Activated T-helper 1 cell treated with anti-CD3 and anti-CD28 coated beads, Interleukin-2, amount 50 U/mL, for 16 hours (primary cell): Measurements from ENCODE around the gene SPAG6.

ENCODE experiments used
- DNase-seq, 2 donors: peaks; one replicate each; pipeline ENCODE4 v3.0.0-alpha.2; 2020; ENCODE audit warnings: low read depth in 1 of 2, low spot score in 1 of 2

Gene SPAG6

DNA sequence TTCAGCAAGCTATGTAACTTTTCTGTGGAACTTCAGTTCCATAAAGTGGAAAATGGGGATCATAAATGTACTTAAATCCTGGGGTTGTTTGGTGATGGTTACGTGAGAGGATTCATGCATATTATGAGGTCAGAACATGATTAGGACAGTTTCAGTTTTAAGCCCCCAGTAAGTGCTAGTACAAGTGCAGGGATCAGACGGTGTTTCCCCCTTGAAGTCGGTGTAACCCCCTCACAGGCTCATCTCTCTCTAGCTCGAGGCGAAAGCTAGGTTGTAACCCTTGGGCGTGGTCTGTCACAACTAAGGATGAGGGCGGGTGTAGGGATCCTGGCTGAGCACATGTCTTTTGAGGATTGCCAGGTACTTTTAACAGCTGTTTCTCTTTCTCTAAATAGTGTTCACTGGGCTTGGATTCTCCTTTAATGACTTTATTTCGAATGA lies 84.7 kb downstream of the SPAG6 start:
- no peak for DNase-seq

DNA sequence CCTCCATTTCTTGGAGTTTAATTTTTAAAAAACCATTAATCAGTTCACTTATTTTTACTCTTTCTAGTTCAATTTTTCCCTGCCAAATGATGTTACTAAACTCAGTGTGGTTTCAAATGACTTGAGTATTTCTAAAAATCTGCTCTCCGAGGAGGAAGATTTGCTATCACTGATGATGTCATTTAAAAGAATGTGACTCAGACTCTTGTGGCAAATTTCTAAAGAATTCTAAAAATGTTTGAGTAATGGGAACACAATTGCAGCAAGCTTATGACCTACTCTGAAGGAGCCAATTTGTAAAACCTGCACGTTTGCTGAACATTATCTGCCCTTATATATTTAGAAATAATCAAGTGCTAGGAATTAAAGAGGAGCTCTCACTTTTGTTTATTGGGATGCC lies 88.6 kb downstream of the SPAG6 start:
- DNase-seq, result no peak

DNA sequence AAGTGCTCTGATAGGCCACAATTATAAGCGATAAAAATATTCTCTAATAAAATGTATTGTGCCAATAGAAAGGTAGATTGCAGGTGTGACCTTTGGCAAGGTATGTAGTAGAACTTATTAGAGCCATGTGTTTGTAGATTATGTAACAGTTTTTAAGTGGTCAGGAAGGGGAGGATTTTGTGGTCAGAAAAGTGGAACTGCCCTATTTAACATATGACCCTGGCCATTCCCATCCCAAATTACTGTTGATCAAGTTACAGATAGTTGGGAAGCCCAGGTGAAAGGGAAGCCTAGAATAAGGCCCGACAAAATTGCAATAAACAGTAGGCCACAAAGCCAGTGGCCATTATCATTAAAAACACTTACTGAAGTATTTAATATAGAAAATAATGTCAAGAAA lies 89.2 kb downstream of the SPAG6 start:
- DNase-seq, result no peak

DNA sequence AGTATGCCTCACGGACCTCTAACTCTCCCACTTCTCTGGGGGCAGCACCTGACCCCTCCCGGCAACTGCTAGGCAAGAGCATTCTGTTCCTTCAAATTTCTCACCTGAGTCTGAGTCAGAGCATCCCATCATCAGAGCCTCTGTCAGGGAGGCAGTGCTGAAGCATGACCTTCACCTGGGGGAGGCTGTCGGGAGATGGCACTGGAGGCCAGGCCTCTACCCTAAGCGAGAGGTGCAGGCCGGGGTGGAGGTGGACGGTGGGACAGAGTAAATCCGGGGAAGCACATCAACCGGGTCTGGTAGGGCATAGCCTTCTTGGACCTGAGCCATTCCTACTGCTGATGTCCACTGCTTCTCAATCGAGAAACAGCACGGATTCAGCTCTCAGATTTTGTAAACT lies 90.4 kb downstream of the SPAG6 start:
- no peak for DNase-seq

GRCh38 chr10:22436526-22436892 lies 91.2 kb downstream of the SPAG6 start:
- no peak for DNase-seq

GRCh38 chr10:22436893-22437619 lies 91.8 kb downstream of the SPAG6 start:
- peak; percentile 78 to 83 for DNase-seq

GRCh38 chr10:22437620-22438588 lies 92.6 kb downstream of the SPAG6 start:
- DNase-seq, result peak in 1 of 2 donors; percentile 15

GRCh38 chr10:22438711-22439110 lies 93.4 kb downstream of the SPAG6 start:
- DNase-seq, result no peak

GRCh38 chr10:22442063-22442462 lies 96.8 kb downstream of the SPAG6 start:
- DNase-seq, result no peak

DNA sequence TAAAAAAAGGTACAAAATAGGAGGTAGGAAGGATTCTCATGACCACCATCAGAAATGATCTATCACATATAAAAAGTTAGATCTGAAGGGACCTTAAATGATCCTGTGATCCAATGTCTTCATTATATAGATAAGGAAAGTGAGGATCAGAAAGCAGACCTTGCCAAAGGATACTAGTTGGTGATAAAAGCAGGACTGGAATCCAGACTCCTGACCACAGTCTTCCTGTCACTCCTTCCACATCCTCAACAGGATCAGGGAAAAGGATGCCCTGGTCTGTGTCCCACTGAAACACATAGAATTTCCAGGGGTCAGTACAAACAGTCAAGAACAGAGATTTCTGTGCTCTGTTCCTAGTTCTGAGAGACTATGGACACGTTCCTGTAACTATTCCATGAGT lies 97.2 kb downstream of the SPAG6 start:
- no peak for DNase-seq

GRCh38 chr10:22443175-22443901 lies 98.0 kb downstream of the SPAG6 start:
- DNase-seq, result no peak

GRCh38 chr10:22444219-22444788 lies 99.0 kb downstream of the SPAG6 start:
- no peak for DNase-seq

- no peak for DNase-seq
These were observed 100.2 kb downstream of the SPAG6 start for GRCh38 chr10:22445495-22445894.

GRCh38 chr10:22447068-22447467 lies 101.8 kb downstream of the SPAG6 start:
- DNase-seq, result no peak

GRCh38 chr10:22451346-22451745 lies 106.0 kb downstream of the SPAG6 start:
- no peak for DNase-seq

DNA sequence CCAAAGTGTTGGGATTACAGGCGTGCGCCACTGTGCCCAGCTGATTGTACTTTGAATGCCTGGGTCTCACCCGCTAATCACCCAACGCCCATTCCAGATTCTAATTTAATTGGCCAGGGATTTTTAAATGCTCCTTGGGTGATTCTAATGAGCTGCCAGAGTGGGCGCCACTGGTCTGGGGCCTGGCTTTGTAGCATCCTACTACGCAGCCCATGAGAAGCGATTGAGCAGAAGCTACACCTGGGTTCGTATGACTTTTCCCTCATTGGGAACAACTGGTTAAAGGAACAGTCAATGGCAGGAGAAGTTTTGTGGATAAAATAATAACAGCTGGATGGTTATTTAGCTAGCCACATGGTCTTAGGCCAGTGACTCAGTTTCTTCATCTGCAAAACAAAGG lies 108.0 kb downstream of the SPAG6 start:
- no peak for DNase-seq

- no peak for DNase-seq
These were observed 108.8 kb downstream of the SPAG6 start for GRCh38 chr10:22453948-22454591.

DNA sequence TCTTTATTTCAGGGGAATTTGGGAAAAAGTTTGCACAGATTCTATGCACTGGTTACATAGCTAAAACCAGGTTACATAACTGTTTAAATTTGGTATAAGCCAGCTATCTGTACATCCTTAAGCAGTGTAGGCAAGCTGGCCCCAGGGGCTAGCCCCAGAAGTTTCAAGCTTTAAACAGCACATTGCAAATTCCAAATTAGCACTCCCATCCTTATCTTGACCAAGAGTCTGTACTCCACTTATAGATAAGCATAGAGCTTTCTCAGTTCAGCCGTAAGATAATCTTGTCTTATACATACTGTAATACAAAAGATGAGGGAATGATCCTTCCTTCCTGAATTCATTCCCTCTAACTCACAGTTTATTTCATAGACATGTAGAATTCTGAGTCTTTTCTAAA lies 109.3 kb downstream of the SPAG6 start:
- DNase-seq, result no peak

- no peak for DNase-seq
These were observed 110.0 kb downstream of the SPAG6 start for GRCh38 chr10:22455068-22455857.

GRCh38 chr10:22456486-22456885 lies 111.2 kb downstream of the SPAG6 start:
- DNase-seq, result no peak
